Progenitor cell of endocrine pancreas (in vitro differentiated cells): ENCODE measurements around the gene NR5A2. TPM values are rescaled to one million over a fixed set of nuclear protein-coding genes. Genes with fewer than 3 reads are reported as not detected.

Experiments
- DNase-seq: peaks from one replicate; pipeline ENCODE4 v3.0.0; 2021; ENCODE audit warnings: low spot score; ENCODE audit not compliant: unreplicated experiment
- H3K27ac Mint-ChIP-seq: 2 replicates; pipeline ENCODE4 v1.8.0; 2021; ENCODE audit warnings: mild to moderate bottlenecking, moderate library complexity, mixed read lengths
- H3K27me3 Mint-ChIP-seq: 2 replicates; pipeline ENCODE4 v1.8.0; 2021; ENCODE audit warnings: mixed read lengths
- H3K36me3 Mint-ChIP-seq: 2 replicates; pipeline ENCODE4 v1.8.0; 2022; ENCODE audit warnings: mixed read lengths; ENCODE audit not compliant: insufficient read depth
- H3K4me1 Mint-ChIP-seq: 2 replicates; pipeline ENCODE4 v1.8.0; 2021; ENCODE audit warnings: low read depth, mixed read lengths
- H3K4me3 Mint-ChIP-seq: 2 replicates; pipeline ENCODE4 v1.8.0; 2021; ENCODE audit warnings: low read depth, mild to moderate bottlenecking, moderate library complexity, mixed read lengths
- H3K9me3 Mint-ChIP-seq: 2 replicates; pipeline ENCODE4 v1.8.0; 2021; ENCODE audit warnings: low read depth, mixed read lengths
- CTCF ChIP-seq: fragments of 200-600 bp; sonication (generic); IDR thresholded peaks from one replicate; pipeline ENCODE4 v1.5.0; 2021; ENCODE audit warnings: antibody characterized with exemption, mild to moderate bottlenecking; ENCODE audit not compliant: unreplicated experiment
- total RNA-seq: library from RNA; stranded (reverse); gene quantifications from 2 replicates; pipeline ENCODE4 v1.2.1, GENCODE V29; 2021

Gene NR5A2
- total RNA-seq, 1 donor from 2014 or later: 23.2 TPM

GRCh38 chr1:200124309-200124708 is 96.8 kb downstream of the NR5A2 start:
- peaks cover 6% of the 10 kb centered on the region for H3K36me3 Mint-ChIP-seq
- no peak overlapping the region for H3K27ac Mint-ChIP-seq
- no peak for DNase-seq
- no peak overlapping the region for H3K4me3 Mint-ChIP-seq
- no peak for TF ChIP-seq CTCF
- H3K27me3 Mint-ChIP-seq: no peaks in the 10 kb centered on the region
- peaks cover 5% of the 10 kb centered on the region for H3K4me1 Mint-ChIP-seq
- no peaks in the 10 kb centered on the region for H3K9me3 Mint-ChIP-seq

- no peaks in the 10 kb centered on the region for H3K27me3 Mint-ChIP-seq
Measured at GRCh38 chr1:200128081-200128480, 100.6 kb downstream of the NR5A2 start.

GRCh38 chr1:200128944-200129879 is 101.7 kb downstream of the NR5A2 start:
- Mint-ChIP-seq H3K4me1 (peaks cover 18% of the 10 kb centered on the region), H3K4me3 (no peak overlapping the region), H3K27me3 (no peaks in the 10 kb centered on the region), H3K27ac (no peak overlapping the region), H3K36me3 (peaks cover 2% of the 10 kb centered on the region), H3K9me3 (no peaks in the 10 kb centered on the region)
- no peak for TF ChIP-seq CTCF
- DNase-seq: no peak

More at GRCh38 chr1:200128081-200128480, 100.6 kb downstream of the NR5A2 start:
- H3K4me1 Mint-ChIP-seq: peaks cover 18% of the 10 kb centered on the region
- H3K9me3 Mint-ChIP-seq: no peaks in the 10 kb centered on the region
- DNase-seq: no peak
- TF ChIP-seq CTCF: no peak
- H3K4me3 Mint-ChIP-seq: no peak overlapping the region
- H3K27ac Mint-ChIP-seq: no peak overlapping the region
- H3K36me3 Mint-ChIP-seq: peaks cover 5% of the 10 kb centered on the region

GRCh38 chr1:200130552-200130951 is 103.0 kb downstream of the NR5A2 start:
- H3K27ac Mint-ChIP-seq: no peak overlapping the region
- peaks cover 2% of the 10 kb centered on the region for H3K36me3 Mint-ChIP-seq
- H3K4me1 Mint-ChIP-seq: peaks cover 18% of the 10 kb centered on the region
- H3K27me3 Mint-ChIP-seq: no peaks in the 10 kb centered on the region
- no peak for DNase-seq
- no peak overlapping the region for H3K4me3 Mint-ChIP-seq
- H3K9me3 Mint-ChIP-seq: no peaks in the 10 kb centered on the region
- TF ChIP-seq CTCF: no peak

GRCh38 chr1:200131551-200132125 is 104.1 kb downstream of the NR5A2 start:
- peak overlapping the region; percentile 60 for H3K27ac Mint-ChIP-seq
- no peaks in the 10 kb centered on the region for H3K27me3 Mint-ChIP-seq
- H3K36me3 Mint-ChIP-seq: peaks cover 1% of the 10 kb centered on the region
- no peak for DNase-seq
- H3K9me3 Mint-ChIP-seq: no peaks in the 10 kb centered on the region
- no peak overlapping the region for H3K4me3 Mint-ChIP-seq
- TF ChIP-seq CTCF: no peak
- peaks cover 22% of the 10 kb centered on the region for H3K4me1 Mint-ChIP-seq
